IPS DF 4.7 (cell line): ENCODE measurements around the gene SLC6A8.
"Not testable (repeated sequence)": the region's sequence is repeated elsewhere in the genome, so short reads cannot be mapped to it uniquely, and the experiment has no call there.

Source experiments
- DNase-seq: peaks from one replicate; pipeline ENCODE4 v3.0.0-alpha.2; 2013; ENCODE audit warnings: low spot score; ENCODE audit errors: extremely low read depth

Gene SLC6A8

DNA sequence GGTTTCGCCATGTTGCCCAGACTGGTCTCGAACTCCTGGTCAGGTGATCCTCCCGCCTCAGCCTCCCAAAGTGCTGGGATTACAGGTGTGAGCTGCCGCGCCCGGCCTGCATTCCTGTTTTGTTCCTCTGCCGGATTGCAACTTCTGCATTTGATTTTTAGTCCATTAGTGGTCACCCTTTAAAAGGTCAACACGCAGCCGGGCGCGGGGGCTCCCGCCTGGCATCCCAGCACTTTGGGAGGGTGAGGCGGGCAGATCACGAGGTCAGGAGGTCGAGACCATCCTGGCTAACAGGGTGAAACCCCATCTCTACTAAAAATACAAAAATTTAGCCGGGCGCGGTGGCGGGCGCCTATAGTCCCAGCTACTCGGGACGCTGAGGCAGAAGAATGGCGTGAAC lies 42.4 kb downstream of the SLC6A8 start:
- DNase-seq, result not testable (repeated sequence)

DNA sequence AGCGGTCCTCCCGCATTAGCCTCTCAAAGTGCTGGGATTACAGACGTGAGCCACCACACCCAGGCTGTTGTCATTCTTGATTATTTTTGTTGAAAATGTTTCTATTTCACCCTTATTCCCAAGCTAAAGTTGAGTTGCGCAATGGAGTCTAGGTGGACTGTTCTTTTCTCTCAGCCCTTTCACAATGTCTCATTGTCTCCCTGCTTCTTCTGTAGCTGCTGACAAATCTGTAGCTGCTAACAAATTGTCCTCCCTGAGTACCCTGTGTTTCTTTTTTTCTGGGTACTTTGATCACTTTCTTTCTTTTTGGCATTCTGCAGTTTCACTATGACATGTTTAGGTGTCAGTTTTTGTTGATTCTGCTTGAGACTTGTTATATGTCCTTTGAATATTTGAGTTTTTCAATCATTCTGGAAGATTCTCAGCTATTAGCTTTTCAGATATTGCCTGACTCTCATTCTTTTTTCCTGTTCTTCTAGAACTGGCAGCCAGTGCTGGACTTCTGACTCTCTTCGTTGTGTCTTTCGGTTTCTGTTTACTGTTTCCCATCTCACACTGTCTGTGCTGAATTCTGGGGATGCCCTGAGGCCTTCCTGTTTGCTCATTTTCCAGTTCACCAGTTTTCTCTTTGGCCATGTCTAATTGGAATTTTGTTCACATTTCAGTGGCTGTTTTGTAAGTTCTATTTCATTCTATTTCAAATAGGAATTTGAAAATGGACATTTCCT lies 43.6 kb downstream of the SLC6A8 start:
- DNase-seq, result no peak

DNA sequence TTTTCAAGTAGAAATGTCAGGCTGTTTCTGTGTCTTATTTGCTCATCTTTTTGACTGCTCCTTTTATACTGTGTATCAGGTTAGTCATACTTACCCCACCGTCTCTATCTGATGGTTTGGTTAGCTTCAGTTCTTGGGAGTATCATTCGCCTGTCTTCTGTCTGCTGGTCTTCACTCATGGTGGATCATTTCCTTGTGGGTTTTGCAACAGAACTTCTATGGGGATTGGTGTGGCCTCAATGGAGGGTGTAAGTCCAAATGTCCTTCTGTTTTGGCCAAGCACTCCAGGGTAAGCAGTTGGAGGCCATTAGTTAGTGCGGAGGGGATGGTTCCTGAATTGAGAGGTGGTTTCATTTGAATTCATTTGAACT lies 44.1 kb downstream of the SLC6A8 start:
- DNase-seq, result no peak

DNA sequence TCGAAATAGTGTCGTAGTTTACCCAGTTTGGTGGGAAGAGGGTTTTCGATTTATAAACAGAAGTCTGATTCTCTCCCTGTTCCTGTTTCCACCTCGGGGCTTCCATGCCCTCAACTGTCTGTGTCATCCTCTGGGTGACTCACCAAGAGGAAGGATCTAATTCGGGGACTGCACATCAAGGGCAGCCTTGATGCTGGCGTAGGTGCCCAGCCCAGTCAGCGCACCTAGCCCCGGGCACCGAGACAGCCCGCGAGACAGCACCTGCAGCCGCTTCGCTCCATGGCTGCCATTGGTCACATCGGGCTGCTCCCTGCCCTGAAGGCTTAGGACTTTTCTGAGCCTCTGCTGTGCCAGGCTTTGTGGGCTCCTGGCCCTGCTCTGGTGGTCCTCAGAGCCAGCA lies 44.7 kb downstream of the SLC6A8 start:
- no peak for DNase-seq

DNA sequence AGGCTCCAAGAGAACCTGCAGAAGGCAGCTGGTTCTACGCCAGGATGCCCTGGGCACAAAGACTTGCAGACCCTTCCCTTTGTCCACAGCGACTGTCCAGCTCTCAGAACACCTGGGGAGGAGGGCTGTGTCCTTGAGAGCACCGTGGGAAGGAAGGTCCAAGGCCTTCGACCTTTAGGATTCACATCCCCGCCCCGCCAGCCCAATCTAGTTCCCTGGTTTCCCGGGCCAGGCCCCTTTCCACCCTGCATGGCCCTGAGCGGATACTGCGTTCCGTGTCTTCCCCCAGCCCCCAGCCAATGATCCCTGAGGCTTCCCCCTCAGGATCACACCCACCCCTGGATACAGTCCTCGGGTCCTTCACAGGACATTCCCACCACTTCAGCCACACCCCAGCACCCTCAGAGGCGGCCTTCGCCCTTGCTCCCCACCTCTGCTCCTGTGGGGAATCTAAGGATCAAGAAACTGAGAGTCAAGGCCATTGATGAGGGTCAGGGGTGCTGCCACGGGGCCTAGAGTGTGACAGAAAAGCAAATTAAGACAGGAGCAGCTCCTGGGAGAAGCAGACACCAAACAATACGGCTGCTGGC lies 46.0 kb downstream of the SLC6A8 start:
- DNase-seq, result no peak

DNA sequence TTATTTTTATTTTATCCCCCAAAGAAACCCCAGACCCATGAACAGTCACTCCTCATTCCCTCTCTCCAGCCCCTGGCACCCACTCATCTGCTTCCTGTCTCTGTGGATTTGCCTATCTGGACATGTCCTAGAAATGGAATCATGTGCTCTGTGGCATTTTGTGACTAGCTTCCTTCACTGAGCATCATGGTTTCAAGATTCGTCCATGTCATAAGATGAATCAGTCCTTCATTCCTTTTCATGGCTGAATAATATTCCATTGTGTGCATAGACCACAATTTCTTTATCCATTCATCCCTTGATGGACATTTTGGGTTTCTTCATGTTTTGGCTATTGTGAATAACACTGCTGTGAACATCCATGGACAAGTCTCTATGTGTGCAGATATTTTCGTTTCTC lies 47.1 kb downstream of the SLC6A8 start:
- no peak for DNase-seq

DNA sequence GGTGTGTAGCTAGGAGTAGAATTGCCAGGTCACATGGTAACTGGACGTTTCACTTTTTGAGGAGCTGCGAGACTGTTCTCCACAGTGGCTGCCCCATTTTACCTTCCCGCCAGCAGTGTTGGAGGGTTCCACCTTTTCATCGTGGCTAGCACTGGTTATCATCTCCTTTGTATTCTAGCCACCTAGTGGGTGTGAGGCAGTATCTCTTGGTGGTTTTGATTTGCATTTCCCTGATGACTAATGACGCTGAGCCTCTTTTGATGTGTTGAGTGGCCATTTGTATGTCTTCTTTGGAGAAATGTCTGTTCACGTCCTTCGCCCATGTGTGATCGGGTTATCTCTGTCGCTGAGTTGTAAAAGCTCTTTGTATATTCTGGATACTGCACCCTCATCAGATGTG lies 47.5 kb downstream of the SLC6A8 start:
- DNase-seq, result no peak

DNA sequence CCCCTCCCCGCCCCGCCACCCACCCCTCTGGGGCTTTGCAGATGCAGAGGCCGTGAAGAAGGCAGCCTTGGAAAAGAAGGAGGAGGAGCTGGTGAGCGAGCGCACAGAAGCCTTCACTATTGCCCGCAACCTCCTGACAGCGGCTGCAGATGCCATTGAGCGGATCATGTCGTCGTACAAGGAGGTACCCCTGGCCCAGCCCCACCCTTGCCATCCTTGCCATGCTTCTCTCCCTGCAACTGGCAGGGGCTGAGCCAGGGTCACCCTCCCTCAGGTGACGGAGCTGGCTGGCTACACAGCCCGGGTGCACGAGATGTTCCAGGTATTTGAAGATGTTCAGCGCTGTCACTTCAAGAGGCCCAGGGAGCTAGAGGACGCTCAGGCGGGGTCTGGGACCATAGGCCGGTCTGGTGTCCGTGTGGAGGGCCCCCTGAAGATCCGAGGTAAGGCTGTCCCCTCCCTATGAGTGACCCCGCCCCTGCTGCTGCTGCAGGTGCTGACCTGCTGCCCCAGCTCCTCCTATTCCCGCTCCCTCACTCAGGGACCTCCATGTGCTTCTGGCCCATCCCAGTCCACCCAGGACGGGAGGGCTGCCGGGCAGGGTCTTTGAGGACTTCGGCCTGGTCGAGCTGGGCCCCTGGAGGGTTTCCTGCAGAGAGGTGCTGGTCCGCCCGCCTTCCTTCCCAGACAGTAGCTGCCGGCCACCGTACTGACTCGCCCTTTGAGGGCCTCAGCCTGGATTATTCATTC lies 48.5 kb downstream of the SLC6A8 start:
- no peak for DNase-seq

DNA sequence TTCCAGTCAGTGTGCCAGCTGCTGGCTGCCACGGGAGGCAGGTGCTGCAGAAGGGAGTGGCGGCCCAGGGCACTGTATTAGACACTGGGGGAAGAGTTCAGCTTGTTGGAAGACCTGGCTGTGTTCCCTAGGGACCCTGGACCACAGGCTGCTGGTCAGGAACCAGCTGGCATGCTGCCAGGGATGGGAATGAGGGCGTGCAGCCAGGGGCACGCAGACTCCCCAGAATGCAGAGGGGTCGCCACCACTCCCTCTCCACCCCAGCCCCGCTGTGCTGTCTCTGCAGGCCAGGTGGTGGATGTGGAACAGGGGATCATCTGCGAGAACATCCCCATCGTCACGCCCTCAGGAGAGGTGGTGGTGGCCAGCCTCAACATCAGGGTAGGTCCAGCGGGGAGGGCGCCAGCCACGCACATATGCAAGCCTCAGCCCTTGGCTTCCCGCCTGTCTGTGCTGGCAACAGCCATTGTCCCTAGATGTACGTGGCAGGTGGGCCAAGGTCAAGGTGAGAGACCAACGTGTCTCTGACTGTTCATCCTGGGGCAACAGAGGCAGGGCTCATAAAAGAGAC lies 49.2 kb downstream of the SLC6A8 start:
- no peak for DNase-seq

DNA sequence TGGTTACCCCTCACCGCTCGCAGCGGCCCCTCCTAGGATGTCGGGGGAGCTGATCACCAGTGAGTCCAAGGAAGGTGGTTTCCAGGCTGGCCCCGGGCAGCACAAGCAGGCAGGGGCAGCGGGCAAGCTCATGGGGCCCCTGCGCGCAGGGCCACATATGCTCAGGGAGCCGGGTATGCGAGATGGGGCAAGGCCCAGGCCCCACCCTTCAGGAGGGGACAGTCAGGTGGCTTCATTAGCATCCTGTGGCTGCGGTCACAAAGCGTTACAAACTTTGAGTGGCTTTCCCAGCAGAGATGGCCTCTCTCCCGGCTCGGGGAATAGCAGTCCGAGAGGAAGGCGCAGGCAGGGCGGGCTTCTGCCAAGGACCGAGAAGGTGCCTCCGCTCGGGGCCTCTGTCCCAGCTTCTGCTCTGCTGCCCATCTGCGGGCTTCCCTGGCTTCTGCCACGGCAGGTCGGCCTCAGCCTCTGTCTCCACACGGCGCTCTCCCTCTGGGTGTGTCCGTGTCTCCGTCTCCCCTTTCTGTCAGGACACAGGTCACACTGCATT lies 50.4 kb downstream of the SLC6A8 start:
- DNase-seq, result no peak

DNA sequence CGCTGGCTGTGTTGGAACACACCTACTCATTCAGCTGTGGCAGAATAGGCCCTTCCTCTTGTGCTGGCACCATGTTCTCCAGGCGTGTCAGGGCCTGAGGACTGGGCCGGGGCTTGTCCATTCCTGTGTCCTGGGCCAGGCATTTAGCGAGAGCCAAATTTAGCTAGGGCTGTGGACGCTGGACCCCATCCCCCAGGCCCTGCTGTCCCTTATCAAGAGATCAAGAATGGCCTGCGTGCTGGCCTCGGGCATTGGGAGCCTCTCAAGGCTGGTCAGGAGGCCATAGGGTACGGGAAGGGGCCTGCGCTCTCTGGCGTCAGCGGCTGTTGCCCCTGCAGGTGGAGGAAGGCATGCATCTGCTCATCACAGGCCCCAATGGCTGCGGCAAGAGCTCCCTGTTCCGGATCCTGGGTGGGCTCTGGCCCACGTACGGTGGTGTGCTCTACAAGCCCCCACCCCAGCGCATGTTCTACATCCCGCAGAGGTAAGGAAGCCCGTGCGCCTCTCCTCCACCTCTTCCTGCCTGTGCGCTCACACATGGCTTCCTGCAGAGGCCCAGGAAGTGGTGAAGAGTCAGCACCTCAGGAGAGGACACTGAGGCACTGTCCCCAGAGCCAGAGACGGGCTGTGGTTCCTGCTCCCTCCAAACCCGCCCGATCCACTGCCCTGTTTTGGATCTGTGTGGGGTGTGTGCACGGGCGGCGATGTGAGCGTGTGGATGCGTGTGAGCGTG lies 52.2 kb downstream of the SLC6A8 start:
- DNase-seq, result no peak

DNA sequence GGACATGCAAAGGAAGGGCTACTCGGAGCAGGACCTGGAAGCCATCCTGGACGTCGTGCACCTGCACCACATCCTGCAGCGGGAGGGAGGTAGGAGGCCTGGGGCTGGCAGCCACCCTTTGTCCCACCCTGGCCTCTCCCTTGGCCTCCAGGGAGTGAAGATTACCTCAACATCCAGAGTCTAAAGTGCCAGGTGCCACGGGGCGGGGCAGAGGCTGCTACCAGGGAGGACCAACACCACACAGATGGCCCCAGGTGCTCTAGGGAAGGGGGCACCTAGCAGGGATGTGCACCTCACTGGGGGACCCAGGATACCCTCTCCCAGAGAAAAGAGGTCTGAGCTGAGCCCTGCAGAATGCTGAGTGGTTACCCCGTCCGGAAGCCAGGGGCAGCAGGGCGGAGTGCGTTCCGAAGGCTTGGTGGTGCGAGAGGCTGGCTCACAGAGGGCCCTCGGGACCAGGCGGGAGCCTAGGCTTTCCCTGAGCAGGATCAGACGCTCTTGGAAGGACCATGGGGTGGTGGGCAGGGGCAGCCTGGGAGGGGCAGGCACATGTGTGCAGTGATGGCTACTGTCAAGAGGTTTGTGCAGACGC lies 53.0 kb downstream of the SLC6A8 start:
- DNase-seq, result no peak

DNA sequence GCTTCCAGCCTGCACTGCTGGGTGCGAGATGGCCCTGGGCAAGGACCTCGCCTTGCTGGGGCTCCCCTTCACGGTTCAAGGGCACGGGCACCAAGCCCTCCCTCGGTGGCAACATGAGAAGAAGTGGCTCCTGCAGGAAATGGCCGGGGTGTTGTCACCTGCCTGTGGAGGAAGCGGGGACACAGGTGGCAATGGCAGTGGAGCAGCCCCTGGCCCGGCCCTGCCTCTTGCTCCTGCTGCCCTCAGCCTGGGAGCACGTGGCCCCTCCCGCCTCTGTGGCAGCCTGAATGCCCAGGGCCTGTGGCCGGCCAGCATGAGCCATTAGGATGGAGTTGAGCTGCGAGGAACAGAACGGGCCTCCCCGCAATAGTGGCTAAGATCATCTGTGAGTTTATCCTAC lies 53.7 kb downstream of the SLC6A8 start:
- DNase-seq, result no peak

DNA sequence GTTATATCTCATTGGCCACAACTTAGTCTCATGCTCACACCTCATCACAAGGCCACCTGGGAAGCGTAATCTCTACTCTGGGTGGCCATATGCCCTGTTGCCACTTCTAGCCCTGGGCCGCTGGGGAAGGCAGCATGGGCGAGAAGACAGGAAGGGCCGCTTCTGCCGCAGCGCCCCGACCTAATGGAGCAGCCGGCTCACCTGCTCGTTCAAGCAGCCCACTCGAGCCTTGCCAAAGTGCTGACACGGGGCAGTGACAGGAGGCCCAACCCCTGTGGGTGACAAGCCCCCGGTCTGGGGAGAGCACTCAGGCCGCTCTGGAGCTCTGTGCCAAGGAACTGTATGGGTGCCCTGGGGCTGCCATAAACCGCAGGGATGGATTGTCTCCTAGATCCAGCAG lies 54.4 kb downstream of the SLC6A8 start:
- not testable (repeated sequence) for DNase-seq

DNA sequence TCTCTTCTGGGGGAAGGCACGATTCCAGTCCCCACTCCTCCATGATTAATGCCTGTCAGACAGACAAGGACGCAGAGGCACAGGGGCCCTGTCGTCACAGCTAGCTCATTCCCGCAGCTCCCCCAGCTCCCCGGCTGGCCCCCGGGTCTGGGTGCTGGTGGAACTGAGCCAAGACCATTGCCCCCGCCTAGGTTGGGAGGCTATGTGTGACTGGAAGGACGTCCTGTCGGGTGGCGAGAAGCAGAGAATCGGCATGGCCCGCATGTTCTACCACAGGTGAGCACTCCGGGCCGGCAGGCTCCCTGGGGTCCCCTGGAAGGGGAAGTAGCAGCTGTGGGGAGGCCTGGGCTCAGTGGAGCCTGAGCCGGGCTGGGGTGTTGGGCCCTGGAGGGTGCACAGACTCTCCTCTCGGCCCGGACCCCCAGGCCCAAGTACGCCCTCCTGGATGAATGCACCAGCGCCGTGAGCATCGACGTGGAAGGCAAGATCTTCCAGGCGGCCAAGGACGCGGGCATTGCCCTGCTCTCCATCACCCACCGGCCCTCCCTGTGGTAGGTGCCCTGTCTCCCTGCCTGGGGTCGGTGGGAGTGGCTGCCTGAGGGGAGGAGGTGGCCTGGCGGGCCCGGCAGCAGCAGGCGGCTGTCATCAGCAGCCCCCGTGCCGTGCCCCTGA lies 55.2 kb downstream of the SLC6A8 start:
- DNase-seq, result not testable (repeated sequence)

DNA sequence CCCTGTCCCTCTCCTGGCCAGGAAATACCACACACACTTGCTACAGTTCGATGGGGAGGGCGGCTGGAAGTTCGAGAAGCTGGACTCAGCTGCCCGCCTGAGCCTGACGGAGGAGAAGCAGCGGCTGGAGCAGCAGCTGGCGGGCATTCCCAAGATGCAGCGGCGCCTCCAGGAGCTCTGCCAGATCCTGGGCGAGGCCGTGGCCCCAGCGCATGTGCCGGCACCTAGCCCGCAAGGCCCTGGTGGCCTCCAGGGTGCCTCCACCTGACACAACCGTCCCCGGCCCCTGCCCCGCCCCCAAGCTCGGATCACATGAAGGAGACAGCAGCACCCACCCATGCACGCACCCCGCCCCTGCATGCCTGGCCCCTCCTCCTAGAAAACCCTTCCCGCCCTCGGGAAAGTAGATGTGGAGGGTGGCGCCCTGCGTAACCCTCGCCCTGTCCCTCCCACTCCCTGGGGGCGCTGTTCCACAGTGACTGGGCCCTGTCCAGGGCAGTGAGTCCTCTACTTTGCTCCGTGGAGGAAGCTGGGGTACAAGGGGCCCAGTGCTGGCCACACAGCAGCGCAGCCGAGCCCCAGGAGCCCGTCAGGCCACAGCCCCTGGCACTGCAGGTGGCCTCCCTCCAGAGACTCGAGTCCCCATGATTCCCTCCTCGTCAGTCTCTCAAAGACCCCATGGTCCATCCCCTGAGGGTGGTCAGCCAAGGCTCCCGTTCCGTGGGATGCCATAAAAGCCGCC lies 55.9 kb downstream of the SLC6A8 start:
- DNase-seq, result not testable (repeated sequence)

DNA sequence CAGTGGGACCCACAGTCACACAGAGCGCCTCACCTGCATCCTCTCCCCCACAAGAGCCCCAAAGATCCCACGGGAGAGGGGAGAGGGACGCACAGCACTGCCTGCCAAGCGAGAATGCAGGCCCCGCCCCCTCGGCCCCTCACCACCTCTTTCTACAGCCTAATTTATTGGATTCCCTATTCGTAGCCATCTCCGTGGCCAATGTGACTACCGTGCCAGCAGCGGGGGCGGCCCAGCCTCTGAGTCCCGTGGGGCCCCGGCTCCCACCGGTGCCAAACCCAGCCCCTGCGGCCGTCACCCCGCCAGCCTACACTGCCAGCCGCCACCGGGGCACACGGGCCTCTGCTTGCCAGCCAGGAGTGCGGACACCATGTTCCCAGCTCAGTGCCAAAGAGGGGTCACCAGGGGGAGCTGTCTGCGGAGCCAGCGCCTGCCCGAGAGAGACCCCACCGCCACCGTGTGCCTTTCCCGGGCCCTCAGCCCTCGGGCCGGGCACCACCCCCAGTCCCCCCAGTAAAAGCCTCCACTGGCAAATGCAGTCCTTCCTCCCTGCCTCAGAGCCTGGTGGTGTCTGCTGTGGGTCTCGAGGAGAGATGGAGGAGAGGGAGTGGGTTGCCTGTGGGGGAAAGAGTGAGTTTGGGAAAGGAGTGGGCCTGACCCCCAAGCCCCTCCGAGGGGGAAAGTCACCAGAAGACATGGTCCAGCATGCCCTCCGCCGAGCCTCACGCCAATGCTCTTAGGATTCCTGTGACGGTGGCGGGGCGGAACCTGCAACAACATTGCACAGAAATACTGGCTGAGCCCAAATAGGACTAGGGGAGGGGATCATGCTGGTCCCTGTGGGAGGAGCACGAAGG lies 56.7 kb downstream of the SLC6A8 start:
- no peak for DNase-seq

DNA sequence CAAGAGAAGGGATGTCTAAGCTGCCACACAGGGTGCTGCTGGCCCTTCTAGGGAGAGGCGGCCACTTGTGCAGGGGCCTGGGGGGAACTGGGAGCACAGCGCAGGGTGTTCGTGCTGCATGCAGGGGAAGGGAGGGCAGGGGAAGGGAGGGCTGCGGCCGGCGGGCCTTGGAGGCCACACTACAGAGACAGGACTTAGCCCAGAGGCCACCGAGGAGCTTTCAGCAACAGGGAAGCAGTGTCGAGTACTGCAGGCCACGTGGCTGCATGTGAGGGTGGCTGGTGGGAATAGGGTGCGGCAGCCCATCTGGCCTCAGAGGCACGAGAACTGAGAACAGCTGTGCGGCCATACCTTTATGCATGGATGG lies 57.3 kb downstream of the SLC6A8 start:
- not testable (repeated sequence) for DNase-seq
